Breast epithelium (tissue), 3 donors: ENCODE results near the gene ADGRF1.

Experiments
- CTCF ChIP-seq, 3 donors: fragments of 450-650 bp; IDR thresholded peaks; one replicate each; pipeline ENCODE4 v1.5.1; 2016 to 2017; ENCODE audit warnings: antibody characterized with exemption in 3 of 3, mild to moderate bottlenecking in 3 of 3, moderate library complexity in 3 of 3
- POLR2A ChIP-seq: fragments of 450-650 bp; IDR thresholded peaks from one replicate; pipeline ENCODE4 v1.6.1; 2016; ENCODE audit warnings: antibody characterized with exemption, mild to moderate bottlenecking, moderate library complexity
- POLR2AphosphoS5 ChIP-seq, 3 donors: sonication (generic); formaldehyde crosslinking; IDR thresholded peaks; one replicate each; pipeline ENCODE4 v1.6.1; 2017; ENCODE audit warnings: antibody characterized with exemption in 3 of 3

- TF ChIP-seq CTCF (IDR thresholded peaks at IDR 0.05) (no peak), POLR2A (no peak), POLR2AphosphoS5 (IDR thresholded peaks at IDR 0.05) (no peak)
Measured at GRCh38 chr6:46998436-46999017, 43.6 kb downstream of the ADGRF1 start.
